Cardiac fibroblast (primary cell): ENCODE results near the gene RAG1.

ENCODE experiments used
- DNase-seq, 2 donors: peaks; one replicate each; pipeline versions ENCODE4 v3.0.0 to v3.0.0-alpha.2; 2010; ENCODE audit warnings: low read depth in 2 of 2
- H3K4me3 ChIP-seq, 2 donors: replicated peaks in 1 of 2; 1 replicate in 1 of 2; 2 replicates in 1 of 2; pipeline ENCODE4 v1.5.1; 2011; ENCODE audit warnings: low read depth in 2 of 2, low read length in 2 of 2, mild to moderate bottlenecking in 2 of 2, moderate library complexity in 1 of 2
- CTCF ChIP-seq: IDR thresholded peaks from one replicate; pipeline ENCODE4 v1.5.1; 2011; ENCODE audit warnings: low read depth, mild to moderate bottlenecking, low read length, inconsistent platforms

RAG1 gene

GRCh38 chr11:36557991-36558390 lies 9.8 kb upstream of the RAG1 start:
- DNase-seq: no peak
- TF ChIP-seq CTCF: no peak
- no peak overlapping the region for H3K4me3 ChIP-seq

DNA sequence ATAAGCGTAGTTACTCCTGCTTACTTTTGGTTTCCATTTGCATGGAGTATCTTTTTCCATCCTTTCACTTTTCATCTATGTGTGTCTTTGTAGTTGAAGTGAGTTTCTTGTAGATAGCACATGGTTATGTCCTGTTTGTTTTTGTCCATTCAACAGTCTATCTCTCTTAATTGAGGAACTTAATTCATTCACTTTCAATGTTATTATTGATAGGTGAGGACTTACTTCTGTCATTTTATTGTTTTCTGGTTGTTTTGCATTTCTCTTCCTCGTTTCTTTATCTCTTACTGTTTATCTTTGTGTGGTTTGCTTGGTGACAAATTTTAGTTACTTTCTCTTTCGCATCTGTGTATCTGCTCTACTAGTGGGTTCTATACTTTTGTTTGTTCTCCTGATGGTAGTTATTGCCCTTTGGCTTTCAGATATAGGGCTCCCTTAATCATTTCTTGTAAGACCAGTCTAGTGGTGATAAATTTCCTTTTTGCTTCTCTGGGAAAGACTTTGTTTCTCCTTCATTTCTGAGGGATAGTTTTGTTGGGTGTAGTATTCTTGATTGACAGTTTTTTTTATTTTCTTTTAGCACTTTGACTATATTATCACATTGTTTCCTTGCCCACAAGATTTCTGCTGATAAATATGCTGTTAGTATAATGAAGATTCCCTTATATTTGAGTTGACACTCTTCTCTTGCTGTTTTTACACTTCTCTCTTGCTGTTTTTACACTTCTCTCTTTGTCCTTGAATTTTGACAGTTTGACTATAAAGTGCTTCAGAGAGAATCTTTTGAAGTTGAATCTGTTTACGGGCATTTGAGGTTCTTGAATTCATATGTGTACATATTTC lies 9.0 kb upstream of the RAG1 start:
- DNase-seq: no peak
- no peak for TF ChIP-seq CTCF
- H3K4me3 ChIP-seq: no peak overlapping the region

GRCh38 chr11:36564376-36565030 lies 3.3 kb upstream of the RAG1 start:
- H3K4me3 ChIP-seq: peak overlapping the region in 1 of 2 donors; percentile 41
- DNase-seq: peak; percentile 75 to 76
- TF ChIP-seq CTCF: peak; percentile 67

- no peak overlapping the region for H3K4me3 ChIP-seq
- DNase-seq: no peak
- TF ChIP-seq CTCF: no peak
These were observed 2.7 kb upstream of the RAG1 start for GRCh38 chr11:36565031-36565610.

DNA sequence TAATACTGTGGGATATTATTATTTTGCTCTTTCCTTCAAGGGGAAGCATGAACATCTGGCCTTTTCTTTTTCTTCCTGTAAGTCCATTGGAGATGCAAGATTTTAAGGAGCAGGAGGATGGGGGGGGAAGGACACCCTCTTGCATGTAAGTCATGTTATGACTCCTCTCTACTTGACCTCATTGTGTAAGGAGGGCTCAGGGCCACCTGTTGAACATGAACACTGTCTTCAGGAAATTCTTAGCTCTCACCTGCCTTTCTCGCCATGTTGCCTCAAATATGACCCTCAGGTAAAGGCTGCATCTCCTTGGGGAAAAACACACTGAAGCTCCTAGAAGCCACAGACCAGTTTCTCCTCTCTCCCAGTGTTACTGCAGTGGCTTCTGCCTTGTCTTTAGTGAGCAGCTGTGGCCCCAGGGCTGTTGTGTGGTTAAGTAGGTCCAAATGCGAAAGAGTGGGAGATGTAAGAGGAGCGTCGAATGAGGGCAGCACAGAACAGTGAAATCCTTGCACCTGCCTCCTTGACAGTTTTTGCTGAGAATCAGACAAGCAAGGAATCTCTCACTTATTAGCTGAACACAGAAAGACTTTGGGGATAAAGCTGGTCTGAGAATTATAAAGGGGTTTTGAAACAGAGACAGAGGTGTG lies 1.3 kb upstream of the RAG1 start:
- DNase-seq: no peak
- no peak overlapping the region for H3K4me3 ChIP-seq
- TF ChIP-seq CTCF: no peak

DNA sequence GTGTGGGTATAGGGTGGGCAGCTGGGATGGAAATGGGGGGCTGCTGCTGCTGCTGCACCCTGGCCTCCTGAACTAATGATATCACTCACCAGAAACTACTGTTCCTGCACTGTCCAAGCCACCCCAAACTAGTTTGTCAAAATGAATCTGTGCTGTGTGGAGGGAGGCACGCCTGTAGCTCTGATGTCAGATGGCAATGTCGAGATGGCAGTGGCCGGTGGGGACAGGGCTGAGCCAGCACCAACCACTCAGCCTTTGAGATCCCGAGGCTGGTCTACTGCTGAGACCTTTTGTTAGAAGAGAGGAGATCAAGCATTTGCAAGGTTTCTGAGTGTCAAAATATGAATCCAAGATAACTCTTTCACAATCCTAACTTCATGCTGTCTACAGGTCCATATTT lies 1.3 kb downstream of the RAG1 start:
- no peak for TF ChIP-seq CTCF
- H3K4me3 ChIP-seq: no peak overlapping the region

More for the DNA sequence above, 1.3 kb downstream of the RAG1 start:
- no peak for DNase-seq
